ENCODE results near the gene KCNK18. TPM values are rescaled to one million over a fixed set of nuclear protein-coding genes. Genes with fewer than 3 reads are reported as not detected.

Gene KCNK18
- total RNA-seq, 2 donors from 2014 or later = not detected

GRCh38 chr10:117170244-117170643, 27.0 kb upstream of the KCNK18 start:
- H3K27ac ChIP-seq = no peak overlapping the region
- ATAC-seq (no peak), DNase-seq (no peak)
- no peaks in the 10 kb centered on the region for H3K9me3 ChIP-seq
- no peak overlapping the region for H3K4me3 ChIP-seq
- intact Hi-C loops (cut with DNase I) = loop anchor here (5.0 kb wide), 2 partner anchors 368 to 493 kb away; no protein-coding TSS in a partner anchor
- peaks cover 0 to 40% of the 10 kb centered on the region in 2 donors for H3K27me3 ChIP-seq
- 18 to 19% methylated on average over 6 of the region's 6 CpGs for WGBS, 2 donors
- H3K4me1 ChIP-seq = peaks cover 39% of the 10 kb centered on the region
- no peaks in the 10 kb centered on the region for H3K36me3 ChIP-seq (replicated peaks in 1 of 2; ENCODE audit: insufficient read depth in 1 of 2, low read depth in 2 of 2)
- TF ChIP-seq CTCF (IDR thresholded peaks at IDR 0.05) (no peak), POLR2A (IDR thresholded peaks at IDR 0.05) (no peak)

- Histone ChIP-seq H3K27me3 (peaks cover 0 to 1% of the 10 kb centered on the region in 2 donors), H3K9me3 (no peaks in the 10 kb centered on the region), H3K4me3 (peak overlapping the region in 1 of 2 donors; percentile 23), H3K4me1 (peaks cover 17% of the 10 kb centered on the region), H3K27ac (no peak overlapping the region), H3K36me3 (replicated peaks in 1 of 2; ENCODE audit: insufficient read depth in 1 of 2, low read depth in 2 of 2) (no peaks in the 10 kb centered on the region)
- DNase-seq = peak; percentile 84 to 90 (median 88)
- 8 to 9% methylated on average over 15 to 16 of the region's 16 CpGs for WGBS, 2 donors
- TF ChIP-seq POLR2A (IDR thresholded peaks at IDR 0.05) (peak in 1 of 3 donors; percentile 29), CTCF (IDR thresholded peaks at IDR 0.05) (peak; percentile 83 to 93 (median 91))
- peak; percentile 91 for ATAC-seq
- intact Hi-C loops (cut with DNase I) = loop anchor here (5.0 kb wide), 2 partner anchors 372 to 497 kb away; no protein-coding TSS in a partner anchor
Measured at GRCh38 chr10:117174439-117175214, 22.7 kb upstream of the KCNK18 start.

GRCh38 chr10:117175215-117175900, 21.9 kb upstream of the KCNK18 start:
- H3K27me3 ChIP-seq = no peaks in the 10 kb centered on the region
- H3K4me1 ChIP-seq = peaks cover 17% of the 10 kb centered on the region
- H3K9me3 ChIP-seq = no peaks in the 10 kb centered on the region
- 0 to 1% methylated on average over 22 to 46 of the region's 46 CpGs for WGBS, 2 donors
- intact Hi-C loops (cut with DNase I) = no loop called here
- H3K36me3 ChIP-seq (replicated peaks in 1 of 2; ENCODE audit: insufficient read depth in 1 of 2, low read depth in 2 of 2) = no peaks in the 10 kb centered on the region
- peak overlapping the region; percentile 23 to 24 for H3K4me3 ChIP-seq
- TF ChIP-seq CTCF (IDR thresholded peaks at IDR 0.05) (peak in 2 of 7 experiments; percentile 8 to 13), POLR2A (IDR thresholded peaks at IDR 0.05) (no peak)
- H3K27ac ChIP-seq = no peak overlapping the region
- ATAC-seq = peak; percentile 49
- peak; percentile 32 to 47 (median 35) for DNase-seq

- H3K4me1 ChIP-seq = peaks cover 17% of the 10 kb centered on the region
- H3K27me3 ChIP-seq = no peaks in the 10 kb centered on the region
- 15% methylated on average over 12 of the region's 12 CpGs for WGBS, 2 donors
- TF ChIP-seq CTCF (IDR thresholded peaks at IDR 0.05) (peak; percentile 72 to 83 (median 80)), POLR2A (IDR thresholded peaks at IDR 0.05) (no peak)
- DNase-seq (peak; percentile 86 to 90 (median 88)), ATAC-seq (peak; percentile 68)
- no peak overlapping the region for H3K27ac ChIP-seq
- no peaks in the 10 kb centered on the region for H3K9me3 ChIP-seq
- peak overlapping the region; percentile 23 to 24 for H3K4me3 ChIP-seq
- intact Hi-C loops (cut with DNase I) = no loop called here
- no peaks in the 10 kb centered on the region for H3K36me3 ChIP-seq (replicated peaks in 1 of 2; ENCODE audit: insufficient read depth in 1 of 2, low read depth in 2 of 2)
Measured at GRCh38 chr10:117175901-117176534, 21.3 kb upstream of the KCNK18 start.

Data from body of pancreas (tissue), 4 donors.